PC-9 (cell line): ENCODE data around the gene TMPRSS5.

Experiments
- CTCF ChIP-seq: fragments of 200-600 bp; sonication (generic); conservative IDR thresholded peaks from 2 replicates; pipeline ENCODE4 v1.6.1; 2017; ENCODE audit warnings: mixed run types, antibody characterized with exemption, mild to moderate bottlenecking, moderate library complexity
- EZH2 ChIP-seq: fragments of 200-600 bp; sonication (generic); IDR thresholded peaks from 2 replicates; pipeline ENCODE4 v1.8.0; 2017; ENCODE audit warnings: antibody characterized with exemption, low read depth

- TF ChIP-seq EZH2: no peak
- TF ChIP-seq CTCF: no peak
These were observed 19.3 kb upstream of the TMPRSS5 start for GRCh38 chr11:113725407-113725806.
